ENCODE results near the gene ADRM1. TPM values are rescaled to one million over a fixed set of nuclear protein-coding genes. Genes with fewer than 3 reads are reported as not detected.

The ADRM1 gene
- total RNA-seq, 1 experiment from 2014 or later: 160 TPM

DNA sequence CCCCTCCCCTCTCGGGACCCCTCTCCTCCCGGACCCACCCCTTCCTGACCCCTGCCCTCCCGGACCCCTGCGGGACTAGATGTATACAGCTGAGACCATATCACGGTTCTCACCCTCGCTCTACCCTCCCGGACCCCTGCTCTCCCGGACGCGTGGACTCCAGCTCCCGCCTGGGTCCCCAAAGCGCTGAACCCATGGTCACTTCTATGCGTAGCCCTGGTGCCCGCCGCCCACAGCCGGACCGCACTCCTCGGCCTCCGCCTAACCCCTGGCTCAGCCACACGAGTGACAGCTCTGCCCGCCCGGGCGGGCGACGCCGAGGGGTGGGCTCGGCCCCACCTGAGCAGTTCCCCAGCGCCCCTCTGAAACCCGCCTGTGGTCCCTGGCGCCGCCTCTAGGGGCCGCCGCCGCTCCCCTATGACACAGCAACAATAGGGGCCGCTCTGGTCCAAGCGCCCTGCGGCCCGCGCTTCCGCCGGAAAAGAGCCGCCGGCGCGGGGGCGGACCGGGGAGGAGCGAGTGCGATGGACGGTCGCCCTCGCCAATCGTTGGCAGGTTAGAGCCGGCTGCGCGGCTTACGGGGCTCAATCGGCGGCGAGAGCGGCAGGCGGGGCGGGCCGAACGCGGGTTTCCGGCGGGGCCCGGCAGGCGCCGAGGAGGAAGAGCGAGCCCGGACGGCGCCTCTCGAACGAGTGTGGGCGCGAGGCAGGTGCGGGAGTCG is at the start of gene ADRM1 (continued):
- TF ChIP-seq, protein P1, sequence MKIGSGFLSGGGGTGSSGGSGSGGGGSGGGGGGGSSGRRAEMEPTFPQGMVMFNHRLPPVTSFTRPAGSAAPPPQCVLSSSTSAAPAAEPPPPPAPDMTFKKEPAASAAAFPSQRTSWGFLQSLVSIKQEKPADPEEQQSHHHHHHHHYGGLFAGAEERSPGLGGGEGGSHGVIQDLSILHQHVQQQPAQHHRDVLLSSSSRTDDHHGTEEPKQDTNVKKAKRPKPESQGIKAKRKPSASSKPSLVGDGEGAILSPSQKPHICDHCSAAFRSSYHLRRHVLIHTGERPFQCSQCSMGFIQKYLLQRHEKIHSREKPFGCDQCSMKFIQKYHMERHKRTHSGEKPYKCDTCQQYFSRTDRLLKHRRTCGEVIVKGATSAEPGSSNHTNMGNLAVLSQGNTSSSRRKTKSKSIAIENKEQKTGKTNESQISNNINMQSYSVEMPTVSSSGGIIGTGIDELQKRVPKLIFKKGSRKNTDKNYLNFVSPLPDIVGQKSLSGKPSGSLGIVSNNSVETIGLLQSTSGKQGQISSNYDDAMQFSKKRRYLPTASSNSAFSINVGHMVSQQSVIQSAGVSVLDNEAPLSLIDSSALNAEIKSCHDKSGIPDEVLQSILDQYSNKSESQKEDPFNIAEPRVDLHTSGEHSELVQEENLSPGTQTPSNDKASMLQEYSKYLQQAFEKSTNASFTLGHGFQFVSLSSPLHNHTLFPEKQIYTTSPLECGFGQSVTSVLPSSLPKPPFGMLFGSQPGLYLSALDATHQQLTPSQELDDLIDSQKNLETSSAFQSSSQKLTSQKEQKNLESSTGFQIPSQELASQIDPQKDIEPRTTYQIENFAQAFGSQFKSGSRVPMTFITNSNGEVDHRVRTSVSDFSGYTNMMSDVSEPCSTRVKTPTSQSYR (CRISPR knock-in tag; IDR thresholded peaks at IDR 0.05): no peak
- TF ChIP-seq, protein P2, sequence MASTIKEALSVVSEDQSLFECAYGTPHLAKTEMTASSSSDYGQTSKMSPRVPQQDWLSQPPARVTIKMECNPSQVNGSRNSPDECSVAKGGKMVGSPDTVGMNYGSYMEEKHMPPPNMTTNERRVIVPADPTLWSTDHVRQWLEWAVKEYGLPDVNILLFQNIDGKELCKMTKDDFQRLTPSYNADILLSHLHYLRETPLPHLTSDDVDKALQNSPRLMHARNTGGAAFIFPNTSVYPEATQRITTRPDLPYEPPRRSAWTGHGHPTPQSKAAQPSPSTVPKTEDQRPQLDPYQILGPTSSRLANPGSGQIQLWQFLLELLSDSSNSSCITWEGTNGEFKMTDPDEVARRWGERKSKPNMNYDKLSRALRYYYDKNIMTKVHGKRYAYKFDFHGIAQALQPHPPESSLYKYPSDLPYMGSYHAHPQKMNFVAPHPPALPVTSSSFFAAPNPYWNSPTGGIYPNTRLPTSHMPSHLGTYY (CRISPR knock-in tag; IDR thresholded peaks at IDR 0.05): no peak
- TF ChIP-seq NR3C1 (CRISPR knock-in tag; conservative IDR thresholded peaks at IDR 0.05; ENCODE audit: low read depth): no peak

DNA sequence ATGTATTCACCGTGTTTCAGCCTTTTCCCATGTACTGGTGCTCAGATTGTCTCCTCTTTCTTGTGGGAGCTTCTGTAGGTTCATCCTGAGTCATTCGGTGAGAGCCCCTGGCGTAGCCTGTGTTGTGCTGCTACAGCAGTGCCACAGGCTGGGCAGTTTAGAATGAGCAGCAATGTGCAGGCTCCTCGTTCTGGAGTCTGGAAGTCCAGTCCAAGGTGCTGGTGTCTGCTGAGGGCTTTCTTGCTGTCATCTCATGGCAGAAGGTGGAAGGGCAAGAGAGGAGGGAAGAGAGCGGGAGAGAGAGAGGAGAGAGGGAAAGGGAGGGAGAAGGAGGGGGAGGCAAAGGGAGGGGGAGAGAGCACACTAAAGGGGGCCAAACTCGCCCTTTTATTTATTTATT is 49.4 kb upstream of the ADRM1 start:
- DNase-seq (ENCODE audit: low spot score) (no peak), ATAC-seq (no peak)
- H3K27me3 Mint-ChIP-seq (ENCODE audit: low read depth): no peaks in the 10 kb centered on the region
- peak overlapping the region; percentile 75; the same call in 1 of the 2 replicates for H3K27ac Mint-ChIP-seq
- H3K4me3 Mint-ChIP-seq: no peak overlapping the region
- peaks cover 4% of the 10 kb centered on the region; the same call in 1 of the 2 replicates for H3K4me1 Mint-ChIP-seq
- H3K9me3 Mint-ChIP-seq: no peaks in the 10 kb centered on the region
- CTCF ChIA-PET: no interaction called here
- peaks cover 4% of the 10 kb centered on the region for H3K36me3 Mint-ChIP-seq
- POLR2A ChIA-PET: no interaction called here
- TF ChIP-seq HMGXB4 (CRISPR knock-in tag; IDR thresholded peaks at IDR 0.05): no peak
- no peak for TF ChIP-seq AR (CRISPR knock-in tag; IDR thresholded peaks at IDR 0.05)
- TF ChIP-seq ZNF532 (CRISPR knock-in tag; IDR thresholded peaks at IDR 0.05; ENCODE audit: borderline replicate concordance): no peak
- TF ChIP-seq OVOL2 (CRISPR knock-in tag; IDR thresholded peaks at IDR 0.05; ENCODE audit: borderline replicate concordance): no peak
- no peak for TF ChIP-seq JAZF1 (CRISPR knock-in tag; IDR thresholded peaks at IDR 0.05)
- no peak for TF ChIP-seq TEAD4 (CRISPR knock-in tag; IDR thresholded peaks at IDR 0.05)
- TF ChIP-seq ZNF121 (CRISPR knock-in tag; IDR thresholded peaks at IDR 0.05): no peak
- TF ChIP-seq, protein P3, sequence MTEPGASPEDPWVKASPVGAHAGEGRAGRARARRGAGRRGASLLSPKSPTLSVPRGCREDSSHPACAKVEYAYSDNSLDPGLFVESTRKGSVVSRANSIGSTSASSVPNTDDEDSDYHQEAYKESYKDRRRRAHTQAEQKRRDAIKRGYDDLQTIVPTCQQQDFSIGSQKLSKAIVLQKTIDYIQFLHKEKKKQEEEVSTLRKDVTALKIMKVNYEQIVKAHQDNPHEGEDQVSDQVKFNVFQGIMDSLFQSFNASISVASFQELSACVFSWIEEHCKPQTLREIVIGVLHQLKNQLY (CRISPR knock-in tag; IDR thresholded peaks at IDR 0.05): no peak
- TF ChIP-seq SP1 (CRISPR knock-in tag; conservative IDR thresholded peaks at IDR 0.05): no peak
- TF ChIP-seq USF1 (CRISPR knock-in tag; IDR thresholded peaks at IDR 0.05): no peak
- no peak for TF ChIP-seq EMX1 (CRISPR knock-in tag; IDR thresholded peaks at IDR 0.05)
- no peak for TF ChIP-seq FOXP1 (CRISPR knock-in tag; IDR thresholded peaks at IDR 0.05; ENCODE audit: borderline replicate concordance)
- no peak for TF ChIP-seq ZNF219 (CRISPR knock-in tag; IDR thresholded peaks at IDR 0.05; ENCODE audit: borderline replicate concordance)
- no peak for TF ChIP-seq NR2C2 (CRISPR knock-in tag; IDR thresholded peaks at IDR 0.05)
- no peak for TF ChIP-seq ETV6 (CRISPR knock-in tag; IDR thresholded peaks at IDR 0.05)
- TF ChIP-seq, protein P4, sequence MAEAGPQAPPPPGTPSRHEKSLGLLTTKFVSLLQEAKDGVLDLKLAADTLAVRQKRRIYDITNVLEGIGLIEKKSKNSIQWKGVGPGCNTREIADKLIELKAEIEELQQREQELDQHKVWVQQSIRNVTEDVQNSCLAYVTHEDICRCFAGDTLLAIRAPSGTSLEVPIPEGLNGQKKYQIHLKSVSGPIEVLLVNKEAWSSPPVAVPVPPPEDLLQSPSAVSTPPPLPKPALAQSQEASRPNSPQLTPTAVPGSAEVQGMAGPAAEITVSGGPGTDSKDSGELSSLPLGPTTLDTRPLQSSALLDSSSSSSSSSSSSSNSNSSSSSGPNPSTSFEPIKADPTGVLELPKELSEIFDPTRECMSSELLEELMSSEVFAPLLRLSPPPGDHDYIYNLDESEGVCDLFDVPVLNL (CRISPR knock-in tag; IDR thresholded peaks at IDR 0.05; ENCODE audit: borderline replicate concordance, low read depth): no peak
